SK-N-SH (cell line): ENCODE results near the gene PHOSPHO2. TPM values are rescaled to one million over a fixed set of nuclear protein-coding genes. Genes with fewer than 3 reads are reported as not detected.

ENCODE experiments used
- CTCF ChIA-PET: fragments of 300-600, 350-600 bp; formaldehyde crosslinking; extraction: SDS; loops from one replicate; lab custom pipeline; 2021; lab: Yijun Ruan, JAX
- POLR2A ChIA-PET: fragments of 350-600 bp; sonication (Branson Sonifier 250); formaldehyde crosslinking; extraction: SDS; loops from one replicate; lab custom pipeline; 2020; ENCODE audit warnings: antibody characterized with exemption, inconsistent platforms; lab: Yijun Ruan, JAX
- DNase-seq: peaks from one replicate; pipeline ENCODE4 v3.0.0; 2012
- H2AFZ ChIP-seq: fragments of 200-600 bp; sonication (generic); 2 replicates; pipeline ENCODE4 v1.8.1; 2016; ENCODE audit warnings: antibody characterized with exemption, mild to moderate bottlenecking, low read depth
- H3F3A ChIP-seq: fragments of 200-600 bp; sonication (generic); replicated peaks from 2 replicates; pipeline ENCODE3; 2016; ENCODE audit warnings: antibody characterized with exemption, mild to moderate bottlenecking; ENCODE audit not compliant: insufficient read depth
- H3K27ac ChIP-seq, 2 experiments: fragments of 200-500 bp in 1 of 2; fragments of 200-600 bp in 1 of 2; sonication (Bioruptor generic) in 1 of 2; sonication (generic), shearing (Covaris generic) in 1 of 2; 2 replicates each; pipeline versions ENCODE4 v1.5.1 to v1.6.1; 2014 to 2016; ENCODE audit warnings: low read depth in 2 of 2, inconsistent platforms in 1 of 2, low read length in 1 of 2, mild to moderate bottlenecking in 1 of 2, mixed read lengths in 1 of 2
- H3K27me3 ChIP-seq: fragments of 200-600 bp; sonication (generic), shearing (Covaris generic); 2 replicates; pipeline ENCODE4 v1.6.1; 2016; ENCODE audit warnings: mixed run types; ENCODE audit not compliant: insufficient read depth
- H3K36me3 ChIP-seq, 2 experiments: fragments of 200-500 bp in 1 of 2; fragments of 200-600 bp in 1 of 2; sonication (Bioruptor generic) in 1 of 2; sonication (generic) in 1 of 2; replicated peaks in 1 of 2; 2 replicates each; pipeline versions ENCODE3 to v1.5.1; 2014 to 2016; ENCODE audit warnings: low read length in 1 of 2, mild to moderate bottlenecking in 1 of 2; ENCODE audit not compliant: insufficient read depth in 2 of 2, control insufficient read depth in 1 of 2
- H3K4me1 ChIP-seq, 2 experiments: fragments of 200-500 bp in 1 of 2; fragments of 200-600 bp in 1 of 2; sonication (Bioruptor generic) in 1 of 2; sonication (generic), shearing (Covaris generic) in 1 of 2; 2 replicates each; pipeline versions ENCODE4 v1.5.1 to v1.6.1; 2014 to 2016; ENCODE audit warnings: low read depth in 1 of 2, low read length in 1 of 2, mixed run types in 1 of 2; ENCODE audit not compliant: insufficient read depth in 2 of 2, control insufficient read depth in 1 of 2
- H3K4me2 ChIP-seq: fragments of 200-600 bp; sonication (generic), shearing (Covaris generic); 2 replicates; pipeline ENCODE4 v1.6.1; 2017; ENCODE audit warnings: mixed run types
- H3K4me3 ChIP-seq, 2 experiments: fragments of 200-500 bp in 1 of 2; fragments of 200-600 bp in 1 of 2; sonication (Bioruptor generic) in 1 of 2; sonication (generic), shearing (Covaris generic) in 1 of 2; 2 replicates each; pipeline versions ENCODE4 v1.5.1 to v1.8.1; 2014 to 2016; ENCODE audit warnings: low read depth in 2 of 2, inconsistent platforms in 1 of 2, low read length in 1 of 2, mild to moderate bottlenecking in 1 of 2, mixed read lengths in 1 of 2, moderate library complexity in 1 of 2
- H3K79me2 ChIP-seq: fragments of 200-600 bp; sonication (generic); 2 replicates; pipeline ENCODE4 v1.8.1; 2017; ENCODE audit warnings: mild to moderate bottlenecking; ENCODE audit not compliant: insufficient read depth
- H3K9ac ChIP-seq: fragments of 200-600 bp; sonication (generic); 2 replicates; pipeline ENCODE4 v1.6.1; 2017; ENCODE audit warnings: mixed run types
- H3K9me2 ChIP-seq: fragments of 200-600 bp; sonication (generic); 2 replicates; pipeline ENCODE4 v1.6.1; 2017; ENCODE audit warnings: mixed run types
- H3K9me3 ChIP-seq: fragments of 200-600 bp; sonication (generic); 2 replicates; pipeline ENCODE4 v1.6.1; 2017; ENCODE audit warnings: mixed run types, mild to moderate bottlenecking, moderate library complexity
- H4K20me1 ChIP-seq: fragments of 200-600 bp; sonication (generic); 2 replicates; pipeline ENCODE4 v1.6.1; 2017; ENCODE audit warnings: mild to moderate bottlenecking, mixed run types; ENCODE audit not compliant: insufficient read depth
- CHD2 ChIP-seq: fragments of 150-350 bp; IDR thresholded peaks from 2 replicates; pipeline ENCODE4 v1.6.1; 2018; ENCODE audit warnings: low read length; ENCODE audit not compliant: partially characterized antibody
- CTCF ChIP-seq: fragments of 200-600 bp; sonication (generic); IDR thresholded peaks from 2 replicates; pipeline ENCODE4 v1.6.1; 2017; ENCODE audit warnings: antibody characterized with exemption, mild to moderate bottlenecking, moderate library complexity
- EZH2phosphoT487 ChIP-seq: fragments of 200-600 bp; sonication (generic); IDR thresholded peaks from 2 replicates; pipeline ENCODE4 v1.6.1; 2017; ENCODE audit warnings: low read depth, mixed run types, mild to moderate bottlenecking, antibody characterized with exemption, moderate library complexity, borderline replicate concordance
- FOXM1 ChIP-seq: IDR thresholded peaks from 2 replicates; pipeline ENCODE4 v1.4.0; 2012; ENCODE audit warnings: low read depth, mild to moderate bottlenecking
- IRF3 ChIP-seq: fragments of 150-350 bp; IDR thresholded peaks from 2 replicates; pipeline ENCODE4 v1.6.1; 2016; ENCODE audit warnings: mild to moderate bottlenecking, low read depth, low read length
- JUND ChIP-seq: IDR thresholded peaks from 2 replicates; pipeline ENCODE4 v1.4.0; 2012
- MAX ChIP-seq: IDR thresholded peaks from 2 replicates; pipeline ENCODE4 v1.4.0; 2012; ENCODE audit warnings: low read depth
- MEF2A ChIP-seq: IDR thresholded peaks from 2 replicates; pipeline ENCODE4 v1.4.0; 2012; ENCODE audit warnings: low read depth, borderline replicate concordance
- MXI1 ChIP-seq: IDR thresholded peaks from 2 replicates; pipeline ENCODE4 v1.6.1; 2012; ENCODE audit warnings: mild to moderate bottlenecking, low read depth, low read length, improper control_type of control experiment
- NFIC ChIP-seq: IDR thresholded peaks from 2 replicates; pipeline ENCODE4 v1.4.0; 2012; ENCODE audit warnings: borderline replicate concordance
- PBX3 ChIP-seq: IDR thresholded peaks from 2 replicates; pipeline ENCODE4; 2012
- POLR2AphosphoS5 ChIP-seq: IDR thresholded peaks from 2 replicates; pipeline ENCODE4 v1.6.1; 2012; ENCODE audit warnings: low read depth, low read length
- RAD21 ChIP-seq: IDR thresholded peaks from 2 replicates; pipeline ENCODE4 v1.6.1; 2012; ENCODE audit warnings: mild to moderate bottlenecking, low read length
- RCOR1 ChIP-seq: fragments of 150-350 bp; IDR thresholded peaks from 2 replicates; pipeline ENCODE4 v1.6.1; 2017; ENCODE audit warnings: antibody characterized with exemption, low read length
- REST ChIP-seq: IDR thresholded peaks from 2 replicates; pipeline ENCODE4 v1.6.1; 2012; ENCODE audit warnings: mild to moderate bottlenecking, low read depth, low read length, moderate library complexity
- RFX5 ChIP-seq: IDR thresholded peaks from 2 replicates; pipeline ENCODE4 v1.6.1; 2012; ENCODE audit warnings: mild to moderate bottlenecking, improper control_type of control experiment, low read length
- SMC3 ChIP-seq: IDR thresholded peaks from 2 replicates; pipeline ENCODE4 v1.6.1; 2012; ENCODE audit warnings: low read depth, low read length, improper control_type of control experiment
- TCF12 ChIP-seq: IDR thresholded peaks from 2 replicates; pipeline ENCODE4 v1.4.0; 2012
- WGBS: methylation state at CpG from one replicate; pipeline ENCODE4 v1.1.6; 2017; ENCODE audit warnings: low lambda C conversion rate; 5-methylcytosine and 5-hydroxymethylcytosine counted together
- polyA plus RNA-seq, 3 experiments: library from polyadenylated mRNA; depleted of rRNA; stranded (reverse); fragments of >200 nt; gene quantifications; 2 replicates each; pipeline ENCODE4 v1.2.3, GENCODE V29; 2012

The PHOSPHO2 gene
- polyA plus RNA-seq, 1 of the 3 experiments (the other 2 are of a cell fraction), result 1.1 TPM

GRCh38 chr2:169693360-169693759 lies 909 bp upstream of the PHOSPHO2 start:
- Histone ChIP-seq H3K27ac (peak overlapping the region in 1 of 2 experiments; percentile 76; a peak in 2 of 4 replicates), H3K9me2 (no peaks in the 10 kb centered on the region), H3K9ac (peak overlapping the region; percentile 90; the same call in 1 of the 2 replicates), H3K79me2 (0 out of 2 replicates have a peak, but pooled peaks cover 8% of the 10 kb centered on the region), H3K4me1 (peaks cover 5 to 7% of the 10 kb centered on the region in 2 experiments; a peak in 3 of 4 replicates), H2AFZ (peak overlapping the region; percentile 89), H3K9me3 (no peaks in the 10 kb centered on the region; the same call in 1 of the 2 replicates), H4K20me1 (no peaks in the 10 kb centered on the region), H3K4me3 (peak overlapping the region; percentile 81 to 89), H3K27me3 (no peaks in the 10 kb centered on the region), H3K36me3 (peaks cover 8 to 14% of the 10 kb centered on the region in 2 experiments), H3F3A (no peaks in the 10 kb centered on the region), H3K4me2 (peak overlapping the region; percentile 94)
- TF ChIP-seq MXI1, result peak; percentile 54; the same call in 1 of the 2 replicates
- peak; percentile 40; the same call in 1 of the 2 replicates for TF ChIP-seq CTCF
- no peak for TF ChIP-seq RFX5
- no peak for TF ChIP-seq TCF12
- TF ChIP-seq REST, result no peak
- TF ChIP-seq FOXM1, result no peak
- no peak for TF ChIP-seq MAX
- peak; percentile 83 for TF ChIP-seq RAD21
- TF ChIP-seq MEF2A, result no peak
- TF ChIP-seq IRF3, result no peak
- TF ChIP-seq SMC3, result peak; percentile 57; the same call in 1 of the 2 replicates
- no peak for TF ChIP-seq PBX3
- no peak for TF ChIP-seq POLR2AphosphoS5
- TF ChIP-seq NFIC, result no peak
- TF ChIP-seq RCOR1, result no peak
- TF ChIP-seq EZH2phosphoT487, result no peak
- TF ChIP-seq CHD2, result no peak
- no peak for TF ChIP-seq JUND
- peak; percentile 64 for DNase-seq
- ChIA-PET POLR2A (interaction anchor here (2.3 kb wide), 1 partner anchor 23 kb away, joined by 18 read pairs; no protein-coding TSS in a partner anchor), CTCF (interaction anchor here (0.8 to 3.2 kb wide), 22 partner anchors 10 to 241 kb away, joined by 3 to 32 read pairs (median 6); partner anchors contain the start of genes KLHL23 and METTL5)
- 11% methylated on average over 4 of the region's 4 CpGs for WGBS
